GM10248 (cell line): ENCODE measurements around the gene E2F8.

Source experiments
- CTCF ChIA-PET: fragments of 300-600 bp; sonication (Branson Sonifier 250); formaldehyde crosslinking; extraction: SDS; loops from one replicate; lab custom pipeline; 2021; ENCODE audit warnings: antibody characterized with exemption; lab: Yijun Ruan, JAX
- POLR2A ChIA-PET: fragments of 350-650 bp; sonication (Branson Sonifier 250); formaldehyde crosslinking; extraction: SDS; loops from one replicate; lab custom pipeline; 2020; ENCODE audit warnings: antibody characterized with exemption; lab: Yijun Ruan, JAX
- DNase-seq: peaks from one replicate; pipeline ENCODE4 v3.0.0; 2012; ENCODE audit errors: extremely low spot score
- CTCF ChIP-seq: IDR thresholded peaks from 2 replicates; pipeline ENCODE4 v1.5.1; 2012; ENCODE audit warnings: mild to moderate bottlenecking, low read depth; ENCODE audit errors: extremely low read depth, missing control alignments, control extremely low read depth

Gene E2F8

GRCh38 chr11:19240420-19241259, at the start of gene E2F8:
Gene E2F8 (minus strand): TSS chr11:19240945. CDS start chr11:19240121, 824 bp downstream.
- peak; percentile 99 for DNase-seq
- no peak for TF ChIP-seq CTCF
- ChIA-PET POLR2A (no interaction called here), CTCF (interaction anchor here (0.7 kb wide), 1 partner anchor 25 kb away, joined by 3 read pairs; no protein-coding TSS in a partner anchor)

- ChIA-PET CTCF (no interaction called here), POLR2A (no interaction called here)
- TF ChIP-seq CTCF: no peak
- DNase-seq: no peak
Measured at GRCh38 chr11:19290356-19290755, 49.6 kb upstream of the E2F8 start.

- TF ChIP-seq CTCF: no peak
- CTCF ChIA-PET: no interaction called here
- POLR2A ChIA-PET: no interaction called here
- DNase-seq: no peak
Measured at GRCh38 chr11:19288256-19288655, 47.5 kb upstream of the E2F8 start.

- POLR2A ChIA-PET: no interaction called here
Measured at GRCh38 chr11:19286411-19286810, 45.7 kb upstream of the E2F8 start.

GRCh38 chr11:19284881-19285280, 44.1 kb upstream of the E2F8 start:
- CTCF ChIA-PET: interaction anchor here (0.8 kb wide), 1 partner anchor 11 kb away, joined by 3 read pairs; no protein-coding TSS in a partner anchor

More at GRCh38 chr11:19286411-19286810, 45.7 kb upstream of the E2F8 start:
- DNase-seq: no peak
- CTCF ChIA-PET: interaction anchor here (2.0 kb wide), 1 partner anchor 27 kb away, joined by 8 read pairs; no protein-coding TSS in a partner anchor
- TF ChIP-seq CTCF: no peak

GRCh38 chr11:19283991-19284390, 43.2 kb upstream of the E2F8 start:
- ChIA-PET POLR2A (no interaction called here), CTCF (interaction anchor here (1.6 kb wide), 1 partner anchor 276 kb away, joined by 4 read pairs; no protein-coding TSS in a partner anchor)
- TF ChIP-seq CTCF: no peak
- no peak for DNase-seq

More at GRCh38 chr11:19284881-19285280, 44.1 kb upstream of the E2F8 start:
- no peak for DNase-seq
- POLR2A ChIA-PET: no interaction called here
- no peak for TF ChIP-seq CTCF
